Measurements from ENCODE around the gene DDIT4. TPM values are rescaled to one million over a fixed set of nuclear protein-coding genes. Genes with fewer than 3 reads are reported as not detected.

The DDIT4 gene
- polyA plus RNA-seq, 3 donors: 26.1 to 611 (median 45.8) TPM

DNA sequence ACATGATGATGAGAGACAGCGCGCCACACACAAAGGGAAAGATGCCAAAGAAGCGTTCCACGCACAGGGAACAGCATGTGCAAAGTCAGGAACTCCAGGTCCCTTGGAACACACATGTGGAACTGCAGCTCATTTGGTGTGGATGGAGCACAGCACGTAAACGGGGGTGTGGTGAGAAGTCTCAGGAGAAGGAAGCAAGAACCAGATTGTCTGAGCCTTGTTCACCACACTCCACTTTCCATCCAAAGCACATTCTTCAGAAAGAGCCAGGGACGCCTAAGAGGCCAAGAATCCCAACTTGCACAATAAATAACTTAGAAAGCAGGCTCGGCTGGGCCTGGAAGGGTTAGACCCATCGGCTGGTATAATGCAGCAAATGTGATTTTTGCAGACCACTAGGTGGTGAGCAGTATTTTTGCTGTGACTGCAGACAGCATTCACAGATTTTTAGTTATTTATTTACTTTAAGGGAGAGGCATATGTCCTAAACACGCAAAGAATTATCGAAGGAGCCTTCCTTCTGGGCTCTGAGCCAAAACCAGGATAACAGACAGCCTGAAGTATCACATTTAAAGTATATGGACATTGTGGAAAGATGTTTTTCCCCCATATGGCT lies 29.8 kb upstream of the DDIT4 start:
- Histone ChIP-seq H4K20me1 (ENCODE audit: insufficient read depth, low read length) (no peaks in the 10 kb centered on the region), H3K4me1 (ENCODE audit: control insufficient read depth in 1 of 2, insufficient read depth in 2 of 2, low read length in 2 of 2) (peaks cover 20 to 23% of the 10 kb centered on the region in 2 donors), H3K4me2 (replicated peaks; ENCODE audit: extremely low read depth, low read length, poor library complexity, severe bottlenecking) (no peak overlapping the region), H3K9me3 (replicated peaks in 1 of 2; ENCODE audit: control insufficient read depth in 1 of 2, insufficient read depth in 1 of 2, low read length in 2 of 2) (no peaks in the 10 kb centered on the region), H3K27ac (ENCODE audit: low read depth in 1 of 2, low read length in 2 of 2) (no peak overlapping the region), H3K79me2 (ENCODE audit: insufficient read depth, low read length) (no peaks in the 10 kb centered on the region), H3K27me3 (ENCODE audit: control insufficient read depth in 2 of 2, insufficient read depth in 2 of 2, low read length in 2 of 2) (no peaks in the 10 kb centered on the region), H3K9ac (ENCODE audit: insufficient read depth, low read length, poor library complexity, severe bottlenecking) (no peak overlapping the region), H3K36me3 (replicated peaks in 1 of 2; ENCODE audit: control insufficient read depth in 1 of 2, insufficient read depth in 2 of 2, low read length in 2 of 2) (no peaks in the 10 kb centered on the region), H3K4me3 (replicated peaks in 1 of 3; ENCODE audit: low read depth in 2 of 3, low read length in 3 of 3) (no peak overlapping the region), H2AFZ (ENCODE audit: insufficient read depth, low read depth, low read length, poor library complexity, severe bottlenecking) (no peak overlapping the region)
- TF ChIP-seq, protein P1, sequence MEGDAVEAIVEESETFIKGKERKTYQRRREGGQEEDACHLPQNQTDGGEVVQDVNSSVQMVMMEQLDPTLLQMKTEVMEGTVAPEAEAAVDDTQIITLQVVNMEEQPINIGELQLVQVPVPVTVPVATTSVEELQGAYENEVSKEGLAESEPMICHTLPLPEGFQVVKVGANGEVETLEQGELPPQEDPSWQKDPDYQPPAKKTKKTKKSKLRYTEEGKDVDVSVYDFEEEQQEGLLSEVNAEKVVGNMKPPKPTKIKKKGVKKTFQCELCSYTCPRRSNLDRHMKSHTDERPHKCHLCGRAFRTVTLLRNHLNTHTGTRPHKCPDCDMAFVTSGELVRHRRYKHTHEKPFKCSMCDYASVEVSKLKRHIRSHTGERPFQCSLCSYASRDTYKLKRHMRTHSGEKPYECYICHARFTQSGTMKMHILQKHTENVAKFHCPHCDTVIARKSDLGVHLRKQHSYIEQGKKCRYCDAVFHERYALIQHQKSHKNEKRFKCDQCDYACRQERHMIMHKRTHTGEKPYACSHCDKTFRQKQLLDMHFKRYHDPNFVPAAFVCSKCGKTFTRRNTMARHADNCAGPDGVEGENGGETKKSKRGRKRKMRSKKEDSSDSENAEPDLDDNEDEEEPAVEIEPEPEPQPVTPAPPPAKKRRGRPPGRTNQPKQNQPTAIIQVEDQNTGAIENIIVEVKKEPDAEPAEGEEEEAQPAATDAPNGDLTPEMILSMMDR (IDR thresholded peaks at IDR 0.05): no peak
- WGBS (ENCODE audit: insufficient coverage): 80% methylated on average over 6 of the region's 11 CpGs
- Mint-ChIP-seq H3K4me3 (no peak overlapping the region), H3K27ac (peak overlapping the region in 2 of 7 donors; percentile 5 to 74), H3K36me3 (peaks cover 4 to 7% of the 10 kb centered on the region in 2 donors), H3K4me1 (peaks cover 39% of the 10 kb centered on the region), H3K27me3 (ENCODE audit: low read depth in 3 of 3) (peaks cover 0 to 8% (median 4%) of the 10 kb centered on the region in 3 donors), H3K9me3 (peaks cover 0 to 1% (median 0%) of the 10 kb centered on the region in 7 donors)
- no peak for DNase-seq
- intact Hi-C loops (cut with micrococcal nuclease): no loop called here

DNA sequence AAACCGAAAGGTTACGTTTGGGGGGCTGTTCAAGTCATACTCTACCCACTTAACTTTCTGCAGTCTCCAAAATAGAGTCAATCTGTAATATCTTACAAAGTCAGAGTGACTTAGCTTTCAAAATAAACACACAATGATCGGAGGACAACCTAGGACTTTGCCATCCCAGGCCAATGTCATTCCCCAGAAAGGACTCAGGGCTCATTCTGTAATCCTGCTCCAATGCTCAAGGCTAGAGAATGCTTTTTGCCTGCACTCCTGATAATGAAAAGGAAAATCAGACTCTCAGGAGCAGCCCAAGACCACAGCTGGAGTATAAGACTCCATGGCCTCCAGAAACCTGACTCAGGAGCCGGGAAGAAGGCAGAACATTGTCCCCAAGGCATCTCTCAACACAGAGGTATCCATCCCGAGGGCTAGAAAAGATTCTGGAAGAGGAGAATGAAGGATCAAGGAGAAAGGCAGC lies 29.1 kb upstream of the DDIT4 start:
- Mint-ChIP-seq H3K36me3 (peaks cover 3 to 7% of the 10 kb centered on the region in 2 donors), H3K9me3 (peaks cover 0 to 1% (median 0%) of the 10 kb centered on the region in 7 donors), H3K4me1 (peaks cover 34% of the 10 kb centered on the region), H3K27me3 (ENCODE audit: low read depth in 3 of 3) (peaks cover 0 to 8% (median 4%) of the 10 kb centered on the region in 3 donors), H3K4me3 (no peak overlapping the region), H3K27ac (peak overlapping the region in 1 of 7 donors; percentile 74)
- intact Hi-C loops (cut with micrococcal nuclease): no loop called here
- Histone ChIP-seq H3K79me2 (ENCODE audit: insufficient read depth, low read length) (no peaks in the 10 kb centered on the region), H4K20me1 (ENCODE audit: insufficient read depth, low read length) (no peaks in the 10 kb centered on the region), H3K27me3 (ENCODE audit: control insufficient read depth in 2 of 2, insufficient read depth in 2 of 2, low read length in 2 of 2) (no peaks in the 10 kb centered on the region), H3K36me3 (replicated peaks in 1 of 2; ENCODE audit: control insufficient read depth in 1 of 2, insufficient read depth in 2 of 2, low read length in 2 of 2) (no peaks in the 10 kb centered on the region), H3K4me3 (replicated peaks in 1 of 3; ENCODE audit: low read depth in 2 of 3, low read length in 3 of 3) (no peak overlapping the region), H3K4me2 (replicated peaks; ENCODE audit: extremely low read depth, low read length, poor library complexity, severe bottlenecking) (no peak overlapping the region), H3K9ac (ENCODE audit: insufficient read depth, low read length, poor library complexity, severe bottlenecking) (no peak overlapping the region), H3K4me1 (ENCODE audit: control insufficient read depth in 1 of 2, insufficient read depth in 2 of 2, low read length in 2 of 2) (peaks cover 18 to 21% of the 10 kb centered on the region in 2 donors), H2AFZ (ENCODE audit: insufficient read depth, low read depth, low read length, poor library complexity, severe bottlenecking) (no peak overlapping the region), H3K9me3 (replicated peaks in 1 of 2; ENCODE audit: control insufficient read depth in 1 of 2, insufficient read depth in 1 of 2, low read length in 2 of 2) (no peaks in the 10 kb centered on the region), H3K27ac (ENCODE audit: low read depth in 1 of 2, low read length in 2 of 2) (no peak overlapping the region)
- WGBS (ENCODE audit: insufficient coverage): 95% methylated on average over 4 of the region's 5 CpGs
- no peak for DNase-seq
- TF ChIP-seq, protein P1 (IDR thresholded peaks at IDR 0.05): no peak
